ENCODE measurements around the gene SMIM35. TPM values are rescaled to one million over a fixed set of nuclear protein-coding genes. Genes with fewer than 3 reads are reported as not detected.

SMIM35 gene
- total and polyA plus RNA-seq, 2 donors (not counting 1 experiment from before 2014, with no cell fraction given): not detected

- H3K27me3 ChIP-seq (ENCODE audit: control insufficient read depth, insufficient read depth, low read length): no peaks in the 10 kb centered on the region
- no peaks in the 10 kb centered on the region for H4K20me1 ChIP-seq (ENCODE audit: control insufficient read depth, extremely low read depth, insufficient read depth, low read length)
- H3K27ac ChIP-seq (ENCODE audit: insufficient read depth, low read length): no peak overlapping the region
- H3K9me3 ChIP-seq (ENCODE audit: control insufficient read depth, insufficient read depth, low read depth, low read length): no peaks in the 10 kb centered on the region
- H3K4me3 ChIP-seq (replicated peaks in 1 of 4; ENCODE audit: control extremely low read depth in 1 of 4, insufficient read depth in 1 of 4, low read depth in 3 of 4, low read length in 4 of 4): no peak overlapping the region
- no peaks in the 10 kb centered on the region for H3K4me1 ChIP-seq (ENCODE audit: control insufficient read depth, extremely low read depth, insufficient read depth, low read length)
- TF ChIP-seq CTCF (conservative IDR thresholded peaks at IDR 0.05 in 1 of 2, IDR thresholded peaks at IDR 0.05 in 1 of 2; ENCODE audit: low read depth in 1 of 2, low read length in 2 of 2): no peak
- TF ChIP-seq EZH2 (IDR thresholded peaks at IDR 0.05; ENCODE audit: low read length, missing control alignments): no peak
- no peak overlapping the region for H2AFZ ChIP-seq (ENCODE audit: low read length)
- no peak overlapping the region for H3K4me2 ChIP-seq (ENCODE audit: extremely low read depth, insufficient read depth, low read length)
- no peaks in the 10 kb centered on the region for H3K36me3 ChIP-seq (ENCODE audit: control insufficient read depth, insufficient read depth, low read length)
- H3K79me2 ChIP-seq (ENCODE audit: control insufficient read depth, insufficient read depth, low read length): no peaks in the 10 kb centered on the region
- DNase-seq (ENCODE audit: low read depth in 2 of 2): no peak
- no peak overlapping the region for H3K9ac ChIP-seq (ENCODE audit: insufficient read depth, low read length)
Observed at GRCh38 chr11:118087931-118088330, 1.2 kb upstream of the SMIM35 start.

- H3K9me3 ChIP-seq (ENCODE audit: control insufficient read depth, insufficient read depth, low read depth, low read length): no peaks in the 10 kb centered on the region
- no peak overlapping the region for H2AFZ ChIP-seq (ENCODE audit: low read length)
- H3K27ac ChIP-seq (ENCODE audit: insufficient read depth, low read length): no peak overlapping the region
- no peak overlapping the region for H3K4me3 ChIP-seq (replicated peaks in 1 of 4; ENCODE audit: control extremely low read depth in 1 of 4, insufficient read depth in 1 of 4, low read depth in 3 of 4, low read length in 4 of 4)
- no peaks in the 10 kb centered on the region for H4K20me1 ChIP-seq (ENCODE audit: control insufficient read depth, extremely low read depth, insufficient read depth, low read length)
- H3K9ac ChIP-seq (ENCODE audit: insufficient read depth, low read length): no peak overlapping the region
- H3K36me3 ChIP-seq (ENCODE audit: control insufficient read depth, insufficient read depth, low read length): no peaks in the 10 kb centered on the region
- no peaks in the 10 kb centered on the region for H3K4me1 ChIP-seq (ENCODE audit: control insufficient read depth, extremely low read depth, insufficient read depth, low read length)
- DNase-seq (ENCODE audit: low read depth in 2 of 2): no peak
- no peaks in the 10 kb centered on the region for H3K79me2 ChIP-seq (ENCODE audit: control insufficient read depth, insufficient read depth, low read length)
- TF ChIP-seq CTCF (conservative IDR thresholded peaks at IDR 0.05 in 1 of 2, IDR thresholded peaks at IDR 0.05 in 1 of 2; ENCODE audit: low read depth in 1 of 2, low read length in 2 of 2) (no peak), EZH2 (IDR thresholded peaks at IDR 0.05; ENCODE audit: low read length, missing control alignments) (no peak)
- H3K4me2 ChIP-seq (ENCODE audit: extremely low read depth, insufficient read depth, low read length): no peak overlapping the region
- H3K27me3 ChIP-seq (ENCODE audit: control insufficient read depth, insufficient read depth, low read length): no peaks in the 10 kb centered on the region
Observed at GRCh38 chr11:118084656-118085055, 2.1 kb downstream of the SMIM35 start.

- no peaks in the 10 kb centered on the region for H3K4me1 ChIP-seq (ENCODE audit: control insufficient read depth, extremely low read depth, insufficient read depth, low read length)
- no peak overlapping the region for H3K4me2 ChIP-seq (ENCODE audit: extremely low read depth, insufficient read depth, low read length)
- H3K79me2 ChIP-seq (ENCODE audit: control insufficient read depth, insufficient read depth, low read length): no peaks in the 10 kb centered on the region
- no peak overlapping the region for H3K27ac ChIP-seq (ENCODE audit: insufficient read depth, low read length)
- TF ChIP-seq CTCF (conservative IDR thresholded peaks at IDR 0.05 in 1 of 2, IDR thresholded peaks at IDR 0.05 in 1 of 2; ENCODE audit: low read depth in 1 of 2, low read length in 2 of 2): no peak
- no peak for TF ChIP-seq EZH2 (IDR thresholded peaks at IDR 0.05; ENCODE audit: low read length, missing control alignments)
- no peak for DNase-seq (ENCODE audit: low read depth in 2 of 2)
- H3K9me3 ChIP-seq (ENCODE audit: control insufficient read depth, insufficient read depth, low read depth, low read length): no peaks in the 10 kb centered on the region
- no peak overlapping the region for H2AFZ ChIP-seq (ENCODE audit: low read length)
- no peaks in the 10 kb centered on the region for H3K36me3 ChIP-seq (ENCODE audit: control insufficient read depth, insufficient read depth, low read length)
- no peak overlapping the region for H3K9ac ChIP-seq (ENCODE audit: insufficient read depth, low read length)
- H4K20me1 ChIP-seq (ENCODE audit: control insufficient read depth, extremely low read depth, insufficient read depth, low read length): no peaks in the 10 kb centered on the region
- H3K4me3 ChIP-seq (replicated peaks in 1 of 4; ENCODE audit: control extremely low read depth in 1 of 4, insufficient read depth in 1 of 4, low read depth in 3 of 4, low read length in 4 of 4): no peak overlapping the region
- no peaks in the 10 kb centered on the region for H3K27me3 ChIP-seq (ENCODE audit: control insufficient read depth, insufficient read depth, low read length)
Observed at GRCh38 chr11:118084247-118084646, 2.5 kb downstream of the SMIM35 start.
